Measurements from ENCODE around the gene LAYN. TPM values are rescaled to one million over a fixed set of nuclear protein-coding genes. Genes with fewer than 3 reads are reported as not detected.

The LAYN gene
- polyA plus RNA-seq, 1 of the 3 experiments (the other 2 are of a cell fraction), result 366 TPM

GRCh38 chr11:111512296-111513239, 28.0 kb upstream of the LAYN start, which contains the start of gene BTG4:
TSS of gene BTG4 (minus strand) at chr11:111512386. CDS start at chr11:111498776, 13,610 bp downstream.
- no peak for TF ChIP-seq ELF1 (IDR thresholded peaks at IDR 0.05)
- TF ChIP-seq ZBTB33 (IDR thresholded peaks at IDR 0.05; ENCODE audit: borderline replicate concordance, low read depth), result no peak
- no peak for TF ChIP-seq SMC3 (IDR thresholded peaks at IDR 0.05; ENCODE audit: low read depth, low read length)
- no peak for TF ChIP-seq POLR2AphosphoS5 (IDR thresholded peaks at IDR 0.05; ENCODE audit: low read depth, low read length)
- peak; percentile 39; the same call in 1 of the 2 replicates for TF ChIP-seq MAX (IDR thresholded peaks at IDR 0.05; ENCODE audit: low read depth)
- TF ChIP-seq NRF1 (IDR thresholded peaks at IDR 0.05; ENCODE audit: low read depth, low read length), result 0 out of 2 replicates have a peak, but pooled peaks have one; percentile 9
- TF ChIP-seq GATA2 (CRISPR knock-in tag; IDR thresholded peaks at IDR 0.05), result no peak
- no peak for TF ChIP-seq RAD21 (IDR thresholded peaks at IDR 0.05; ENCODE audit: low read length)
- POLR2A ChIA-PET, result interaction anchor here (1.0 kb wide), 1 partner anchor 45 kb away, joined by 3 read pairs; no protein-coding TSS in a partner anchor
- H3K4me1 ChIP-seq (ENCODE audit: control insufficient read depth in 1 of 2, insufficient read depth in 2 of 2, low read depth in 1 of 2, low read length in 1 of 2), result peaks cover 11 to 15% of the 10 kb centered on the region in 2 experiments; a peak in 3 of 4 replicates
- H3K36me3 ChIP-seq (replicated peaks in 1 of 2; ENCODE audit: control insufficient read depth in 1 of 2, insufficient read depth in 2 of 2, low read length in 1 of 2), result no peaks in the 10 kb centered on the region
- H4K20me1 ChIP-seq (ENCODE audit: insufficient read depth), result no peaks in the 10 kb centered on the region
- H3K9me2 ChIP-seq, result no peaks in the 10 kb centered on the region
- H3K9me3 ChIP-seq, result no peaks in the 10 kb centered on the region
- CTCF ChIA-PET, result interaction anchor here (0.6 to 1.4 kb wide), 11 partner anchors 13 to 657 kb away, joined by 3 to 5 read pairs (median 3); partner anchors contain the start of gene LAYN
- H3K4me2 ChIP-seq, result no peak within 1 kb of the TSS
- no peaks in the 10 kb centered on the region for H3K79me2 ChIP-seq (ENCODE audit: insufficient read depth)
- H3K9ac ChIP-seq, result no peak within 1 kb of the TSS
- peak within 1 kb of the TSS; percentile 78 for H2AFZ ChIP-seq (ENCODE audit: low read depth)
- 30% methylated on average over 49 of the region's 90 CpGs for WGBS (ENCODE audit: low lambda C conversion rate)
- DNase-seq, result peak; percentile 68
- no peak within 1 kb of the TSS for H3K27ac ChIP-seq (ENCODE audit: low read depth in 2 of 2, low read length in 1 of 2)
- H3K4me3 ChIP-seq (ENCODE audit: low read depth in 2 of 2, low read length in 1 of 2), result peak within 1 kb of the TSS in 1 of 2 experiments; percentile 39; a peak in 3 of 4 replicates
- H3F3A ChIP-seq (replicated peaks; ENCODE audit: insufficient read depth), result peaks cover 6% of the 10 kb centered on the region
- H3K27me3 ChIP-seq (ENCODE audit: insufficient read depth), result no peaks in the 10 kb centered on the region

- H4K20me1 ChIP-seq (ENCODE audit: insufficient read depth), result no peaks in the 10 kb centered on the region
- no peaks in the 10 kb centered on the region for H3K36me3 ChIP-seq (replicated peaks in 1 of 2; ENCODE audit: control insufficient read depth in 1 of 2, insufficient read depth in 2 of 2, low read length in 1 of 2)
- no peak for DNase-seq
- peaks cover 11 to 15% of the 10 kb centered on the region in 2 experiments; a peak in 3 of 4 replicates for H3K4me1 ChIP-seq (ENCODE audit: control insufficient read depth in 1 of 2, insufficient read depth in 2 of 2, low read depth in 1 of 2, low read length in 1 of 2)
- peak overlapping the region; percentile 78 for H2AFZ ChIP-seq (ENCODE audit: low read depth)
- no peak overlapping the region for H3K4me3 ChIP-seq (ENCODE audit: low read depth in 2 of 2, low read length in 1 of 2)
- H3K4me2 ChIP-seq, result no peak overlapping the region
- H3K9me2 ChIP-seq, result no peaks in the 10 kb centered on the region
- H3K27me3 ChIP-seq (ENCODE audit: insufficient read depth), result no peaks in the 10 kb centered on the region
- H3K9ac ChIP-seq, result no peak overlapping the region
- H3K79me2 ChIP-seq (ENCODE audit: insufficient read depth), result no peaks in the 10 kb centered on the region
- CTCF ChIA-PET, result interaction anchor here (0.6 to 1.4 kb wide), 10 partner anchors 10 to 657 kb away, joined by 3 to 5 read pairs (median 3); partner anchors contain the start of gene LAYN
- no peaks in the 10 kb centered on the region for H3K9me3 ChIP-seq
- POLR2A ChIA-PET, result interaction anchor here (1.0 kb wide), 1 partner anchor 45 kb away, joined by 3 read pairs; no protein-coding TSS in a partner anchor
- H3K27ac ChIP-seq (ENCODE audit: low read depth in 2 of 2, low read length in 1 of 2), result no peak overlapping the region
- H3F3A ChIP-seq (replicated peaks; ENCODE audit: insufficient read depth), result peaks cover 6% of the 10 kb centered on the region
- 63% methylated on average over 5 of the region's 6 CpGs for WGBS (ENCODE audit: low lambda C conversion rate)
- TF ChIP-seq POLR2AphosphoS5 (IDR thresholded peaks at IDR 0.05; ENCODE audit: low read depth, low read length) (no peak), REST (IDR thresholded peaks at IDR 0.05; ENCODE audit: low read depth, low read length) (no peak), USF1 (IDR thresholded peaks at IDR 0.05; ENCODE audit: borderline replicate concordance, low read depth) (no peak), NRF1 (IDR thresholded peaks at IDR 0.05; ENCODE audit: low read depth, low read length) (no peak), TAF1 (IDR thresholded peaks at IDR 0.05; ENCODE audit: borderline replicate concordance, low read depth, low read length) (no peak), TEAD4 (IDR thresholded peaks at IDR 0.05; ENCODE audit: borderline replicate concordance, insufficient read depth) (no peak), FOXM1 (IDR thresholded peaks at IDR 0.05; ENCODE audit: low read depth) (no peak), RCOR1 (IDR thresholded peaks at IDR 0.05; ENCODE audit: low read length) (no peak), JUND (IDR thresholded peaks at IDR 0.05) (no peak), ELF1 (IDR thresholded peaks at IDR 0.05) (no peak), SMC3 (IDR thresholded peaks at IDR 0.05; ENCODE audit: low read depth, low read length) (no peak), FOSL2 (IDR thresholded peaks at IDR 0.05; ENCODE audit: borderline replicate concordance, low read depth) (no peak), RFX5 (IDR thresholded peaks at IDR 0.05; ENCODE audit: low read length) (no peak), EZH2phosphoT487 (IDR thresholded peaks at IDR 0.05; ENCODE audit: borderline replicate concordance, low read depth) (no peak)
Observed at GRCh38 chr11:111513240-111513605, 27.3 kb upstream of the LAYN start.
